Measurements from ENCODE around the gene UBTD1.
A peak's percentile ranks its signal among the peaks of the same experiment; 100 is the strongest.

The UBTD1 gene

GRCh38 chr10:97483921-97484320 is 14.8 kb upstream of the UBTD1 start:
- DNase-seq, result no peak

DNA sequence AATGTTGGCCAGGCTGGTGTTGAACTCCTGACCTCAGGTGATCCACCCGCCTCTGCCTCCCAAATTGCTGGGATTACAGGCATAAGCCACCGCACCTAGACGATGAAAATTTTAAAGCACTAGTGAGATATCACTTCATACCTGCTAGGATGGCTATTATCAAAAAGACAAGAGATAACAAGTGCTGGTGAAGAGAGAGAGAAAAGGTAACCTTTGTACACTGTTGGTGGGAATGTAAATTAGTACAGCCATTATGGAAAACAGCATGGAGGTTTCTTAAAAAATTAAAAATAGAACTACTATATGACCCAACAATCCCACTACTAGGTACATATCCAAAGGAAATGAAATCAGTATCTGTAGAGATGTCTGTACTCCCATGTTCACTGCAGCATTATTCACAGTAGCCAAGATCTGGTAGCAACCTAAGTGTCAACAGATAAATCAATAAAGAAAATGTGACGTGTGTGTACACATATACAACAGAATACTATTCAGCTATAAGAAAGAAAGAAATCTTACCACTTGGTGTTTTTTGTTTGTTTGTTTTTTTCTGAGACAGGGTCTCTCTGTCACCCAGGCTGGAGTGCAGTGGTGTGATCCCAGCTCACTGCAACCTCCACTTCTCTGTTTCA is 13.0 kb upstream of the UBTD1 start:
- DNase-seq, result no peak

- DNase-seq, result no peak
Observed at GRCh38 chr10:97490592-97490991, 8.1 kb upstream of the UBTD1 start.

DNA sequence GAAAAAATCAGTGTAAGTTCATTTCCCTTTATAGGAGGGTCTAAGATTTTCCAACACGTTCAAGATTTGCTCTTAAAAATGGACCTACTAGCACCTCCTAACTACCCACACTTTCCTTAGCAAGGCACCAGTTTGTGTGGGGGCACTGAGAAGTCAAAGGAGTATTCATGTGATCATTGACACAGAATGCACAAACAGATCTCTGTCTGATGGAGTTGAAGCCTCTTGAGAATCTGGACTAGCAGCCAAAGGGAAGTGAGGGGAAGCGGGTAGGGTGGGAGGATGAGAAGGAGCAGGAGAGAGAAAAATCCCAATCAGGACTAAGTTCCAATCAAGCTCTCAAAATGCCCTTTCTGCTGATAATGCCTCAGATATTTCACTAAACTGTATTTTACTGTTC is 4.6 kb upstream of the UBTD1 start:
- no peak for DNase-seq

DNA sequence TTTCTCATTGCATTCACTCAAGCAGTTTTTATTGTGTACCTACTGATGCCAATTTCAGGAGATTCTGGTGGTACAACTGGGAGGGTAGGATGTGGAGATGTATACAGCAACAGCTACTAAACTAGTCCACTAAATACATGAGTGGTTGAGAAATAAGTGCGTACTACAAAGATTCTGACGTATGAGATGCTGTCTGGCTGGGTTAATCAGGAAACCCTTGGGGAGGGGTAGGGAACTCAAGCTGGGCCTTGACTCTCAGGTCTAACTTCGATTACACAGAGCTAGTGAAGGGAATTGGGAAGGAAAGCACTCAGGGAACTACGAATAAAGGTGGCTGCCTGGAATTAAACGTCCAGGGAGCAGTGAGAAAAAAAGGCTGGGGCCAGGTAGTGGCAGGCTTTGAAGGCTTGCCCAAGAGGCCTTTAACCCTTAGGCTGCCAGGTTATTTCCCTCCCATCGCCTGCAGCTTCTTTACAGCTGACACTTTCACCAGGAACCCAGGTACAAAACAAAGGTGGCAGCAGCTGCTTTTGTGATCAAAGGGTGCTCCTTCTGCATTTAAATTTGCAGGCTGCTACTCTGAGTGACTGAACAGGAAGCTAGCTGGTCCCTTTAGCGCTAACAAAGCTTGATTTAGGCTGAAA is 3.7 kb upstream of the UBTD1 start:
- DNase-seq, result no peak

- peak; percentile 58 for DNase-seq
Observed at GRCh38 chr10:97497572-97498075, 1.1 kb upstream of the UBTD1 start.

GRCh38 chr10:97498076-97498840 is 466 bp upstream of the UBTD1 start, which contains the start of gene MMS19:
MMS19 (minus strand) TSS chr10:97498422; CDS start chr10:97498384, 38 bp downstream.
- DNase-seq, result peak; percentile 98

DNA sequence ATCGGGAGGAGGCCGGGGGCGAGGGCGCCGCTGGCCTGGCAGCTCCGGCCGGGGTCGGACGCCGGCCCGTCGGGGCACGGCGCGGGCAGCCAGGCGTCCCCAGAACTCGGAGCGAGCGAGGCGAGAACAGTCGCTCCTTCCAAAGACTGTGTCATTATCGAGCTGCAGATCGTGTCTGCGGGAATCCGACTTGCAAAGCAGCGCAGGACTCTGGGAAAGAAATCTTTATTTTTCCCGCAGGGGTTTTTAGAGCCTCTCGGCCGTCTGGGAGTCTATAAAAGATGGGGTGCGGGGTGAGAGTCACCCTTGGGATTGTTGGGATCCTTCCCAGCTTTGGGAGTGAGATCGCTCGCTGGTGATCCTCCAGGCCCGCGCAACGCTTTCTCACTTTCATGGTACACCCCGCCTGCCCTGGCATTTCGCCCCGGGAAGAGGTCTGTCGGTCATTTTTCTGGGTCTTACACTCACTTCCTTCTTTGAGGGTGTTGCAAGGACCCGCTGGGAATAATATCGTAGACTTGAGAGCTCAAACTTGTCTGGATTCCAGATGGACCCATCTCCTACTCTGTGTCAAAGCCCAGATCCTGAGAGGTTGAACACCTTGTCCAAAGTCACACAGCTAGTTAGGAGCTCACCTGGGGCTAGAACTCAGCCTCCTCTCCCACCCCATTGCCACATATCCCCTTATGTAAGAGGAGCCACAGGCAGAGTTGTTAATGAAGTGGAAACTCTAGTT is 1.0 kb downstream of the UBTD1 start:
- DNase-seq, result no peak

- DNase-seq, result no peak
Observed at GRCh38 chr10:97500297-97500575, 1.5 kb downstream of the UBTD1 start.

DNA sequence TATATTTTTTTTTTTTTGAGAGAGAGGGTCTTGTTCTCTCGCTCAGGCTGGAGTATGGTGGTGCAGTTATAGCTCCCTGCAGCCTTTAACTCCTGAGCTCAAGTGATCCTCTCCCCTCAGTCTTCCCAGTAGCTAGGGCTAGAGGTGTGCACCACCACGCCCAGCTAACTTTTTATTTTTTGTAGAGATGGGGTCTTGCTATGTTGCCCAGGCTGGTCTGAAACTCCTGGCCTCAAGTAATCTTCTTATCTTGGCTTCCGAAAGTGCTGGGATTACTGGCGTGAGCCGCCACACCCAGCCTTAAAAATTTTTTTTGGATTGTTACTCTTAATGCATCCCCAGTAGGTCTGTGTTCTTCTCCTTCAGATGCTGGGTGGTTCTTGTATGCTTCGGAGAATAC is 4.2 kb downstream of the UBTD1 start:
- no peak for DNase-seq

DNA sequence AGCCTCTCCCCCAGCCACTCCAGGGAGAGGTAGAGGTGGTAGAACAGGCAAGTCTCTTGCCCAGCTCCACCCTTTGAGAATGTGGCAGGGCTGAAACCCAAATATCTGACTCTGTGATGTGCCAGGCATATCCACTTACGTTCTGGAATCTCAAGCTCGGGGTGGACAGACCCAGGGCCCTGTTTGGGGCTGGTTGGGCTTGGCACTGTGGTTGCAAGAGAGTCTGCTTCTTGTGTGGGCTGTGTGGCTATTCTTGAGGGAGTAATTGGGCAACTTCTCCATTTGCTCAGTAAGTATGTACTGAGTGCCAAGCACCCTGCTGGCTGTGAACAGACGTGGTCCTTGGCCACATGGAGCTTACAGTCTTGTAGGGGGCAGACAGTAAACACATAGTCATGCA is 4.7 kb downstream of the UBTD1 start:
- no peak for DNase-seq

DNA sequence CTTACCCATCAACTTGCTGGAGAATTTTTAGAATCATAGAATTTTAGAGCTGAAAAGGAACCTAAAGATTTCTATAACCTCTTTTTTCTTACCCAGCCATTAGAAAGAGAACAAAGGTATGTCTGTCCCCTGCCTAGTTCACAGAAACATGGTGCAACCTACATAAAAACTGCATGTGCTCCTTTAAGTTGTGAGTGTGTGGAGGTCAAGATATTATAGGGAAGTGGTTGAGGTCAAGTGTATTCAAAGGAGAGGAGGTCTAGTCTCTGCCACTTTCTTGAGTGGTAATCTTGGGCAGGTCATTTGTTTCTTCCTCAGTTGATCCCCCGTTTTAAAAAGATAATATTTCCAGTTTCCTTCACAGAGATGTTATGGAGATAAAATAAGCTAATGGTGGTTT is 6.4 kb downstream of the UBTD1 start:
- DNase-seq, result no peak

GRCh38 chr10:97506199-97506991 is 7.7 kb downstream of the UBTD1 start:
- DNase-seq, result no peak

GRCh38 chr10:97508342-97508741 is 9.6 kb downstream of the UBTD1 start:
- DNase-seq, result no peak

- DNase-seq, result no peak
Observed at GRCh38 chr10:97509120-97509680, 10.5 kb downstream of the UBTD1 start.

- no peak for DNase-seq
Observed at GRCh38 chr10:97510686-97511085, 12.0 kb downstream of the UBTD1 start.

DNA sequence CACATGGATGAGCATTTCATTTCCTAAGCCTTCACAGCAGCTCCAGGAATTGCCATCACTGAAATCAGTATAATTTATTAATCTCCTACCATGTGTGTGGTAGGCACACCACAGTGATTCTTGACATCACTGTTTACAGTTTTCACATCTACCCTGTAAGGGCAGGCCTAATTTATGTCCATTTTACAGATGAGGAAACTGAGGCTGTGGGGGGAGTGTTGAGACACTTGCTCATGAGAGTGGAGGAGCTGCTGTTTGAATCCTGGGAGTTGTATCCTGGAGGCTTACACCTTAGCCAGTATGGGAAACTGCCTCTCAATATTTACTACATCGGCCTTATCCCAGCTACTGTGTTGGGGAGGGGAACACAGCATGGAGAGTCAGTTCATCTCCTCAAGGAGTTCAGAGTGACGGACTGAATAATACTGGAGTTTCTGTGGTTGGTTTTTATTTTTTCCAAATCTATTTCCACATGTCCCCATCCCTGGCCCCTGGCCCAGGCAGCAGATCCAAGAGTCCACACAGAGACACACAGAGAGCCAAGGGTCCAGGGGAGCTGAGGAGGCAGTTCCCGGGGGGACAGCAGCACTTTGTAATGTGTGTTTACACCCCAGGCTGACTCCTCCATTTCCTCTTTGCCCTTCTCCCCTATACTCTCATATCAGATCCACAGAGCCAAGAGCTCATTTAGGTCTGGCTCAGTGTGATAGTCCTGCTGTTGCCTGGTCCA is 13.2 kb downstream of the UBTD1 start:
- no peak for DNase-seq

DNA sequence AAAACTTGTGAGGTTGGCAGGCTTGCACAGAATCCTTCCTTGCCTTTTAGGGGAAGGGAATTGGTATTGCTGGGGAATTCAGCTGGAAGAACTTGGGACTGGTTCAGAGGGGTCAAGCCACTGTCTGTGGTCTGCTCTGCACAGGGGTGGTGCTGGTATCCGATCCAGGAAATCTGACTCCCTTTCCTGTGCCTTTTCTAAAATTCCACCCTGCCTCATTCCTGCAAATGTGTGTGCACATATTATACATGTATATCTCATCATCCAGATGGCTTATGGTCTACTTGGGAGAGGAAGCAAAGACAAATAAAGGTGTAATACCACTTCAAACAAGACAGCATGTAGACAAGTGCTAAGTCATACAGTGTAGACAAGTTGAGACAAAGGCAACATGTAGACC is 14.3 kb downstream of the UBTD1 start:
- no peak for DNase-seq

GRCh38 chr10:97514344-97514743 is 15.6 kb downstream of the UBTD1 start:
- DNase-seq, result no peak

GRCh38 chr10:97515271-97515978 is 16.7 kb downstream of the UBTD1 start:
- DNase-seq, result no peak

Data from KG1 (cell line).